Stimulated activated CD4-positive, alpha-beta T cell treated with anti-CD3 and anti-CD28 coated beads, Interleukin-2, amount 100 ng/mL, for 4 hours (primary cell): ENCODE measurements around the gene GMEB2.
"Not testable (repeated sequence)": the region's sequence is repeated elsewhere in the genome, so short reads cannot be mapped to it uniquely, and the experiment has no call there.

Experiments
- DNase-seq: peaks from one replicate; pipeline ENCODE4 v3.0.0-alpha.2; 2020; ENCODE audit warnings: low read depth

The GMEB2 gene

GRCh38 chr20:63571087-63571478 is 55.8 kb downstream of the GMEB2 start:
- not testable (repeated sequence) for DNase-seq

GRCh38 chr20:63570281-63571086 is 56.4 kb downstream of the GMEB2 start:
- no peak for DNase-seq

- no peak for DNase-seq
Observed at GRCh38 chr20:63568986-63569949, 57.6 kb downstream of the GMEB2 start.

- no peak for DNase-seq
Observed at GRCh38 chr20:63568170-63568981, 58.5 kb downstream of the GMEB2 start.

- DNase-seq, result no peak
Observed at GRCh38 chr20:63567386-63568169, 59.3 kb downstream of the GMEB2 start.

GRCh38 chr20:63567136-63567385 is 59.8 kb downstream of the GMEB2 start:
- no peak for DNase-seq

- no peak for DNase-seq
Observed at GRCh38 chr20:63566395-63567135, 60.3 kb downstream of the GMEB2 start.

GRCh38 chr20:63565699-63566335 is 61.1 kb downstream of the GMEB2 start:
- no peak for DNase-seq

GRCh38 chr20:63565021-63565698 is 61.7 kb downstream of the GMEB2 start:
- no peak for DNase-seq

GRCh38 chr20:63564036-63564810 is 62.7 kb downstream of the GMEB2 start:
- DNase-seq, result no peak

GRCh38 chr20:63563225-63563935 is 63.5 kb downstream of the GMEB2 start:
- DNase-seq, result no peak

- no peak for DNase-seq
Observed at GRCh38 chr20:63562461-63563224, 64.3 kb downstream of the GMEB2 start.

- DNase-seq, result no peak
Observed at GRCh38 chr20:63561624-63562396, 65.1 kb downstream of the GMEB2 start.

GRCh38 chr20:63560856-63561609 is 65.9 kb downstream of the GMEB2 start:
- no peak for DNase-seq

- DNase-seq, result no peak
Observed at GRCh38 chr20:63560333-63560805, 66.5 kb downstream of the GMEB2 start.
